BLaER1 treated with 17β-estradiol and CSF1 and Interleukin-3, amounts not matched to agents 10 nM and 100 nM (cell line): ENCODE results near the gene MYO1F.

Experiments used
- H3K27ac ChIP-seq, 11 experiments: shearing (Covaris generic); formaldehyde crosslinking; 2 replicates each; pipeline ENCODE4 v1.8.1; 2022
- H3K27me3 ChIP-seq, 11 experiments: shearing (Covaris generic); formaldehyde crosslinking; 2 replicates each; pipeline ENCODE4 v1.8.1; 2022
- H3K36me3 ChIP-seq, 11 experiments: shearing (Covaris generic); formaldehyde crosslinking; 2 replicates each; pipeline ENCODE4 v1.8.1; 2022
- H3K4me1 ChIP-seq, 10 experiments: shearing (Covaris generic); formaldehyde crosslinking; 2 replicates each; pipeline ENCODE4 v1.8.1; 2022
- H3K4me2 ChIP-seq, 11 experiments: shearing (Covaris generic); formaldehyde crosslinking; 2 replicates each; pipeline ENCODE4 v1.8.1; 2022
- H3K4me3 ChIP-seq, 10 experiments: shearing (Covaris generic); formaldehyde crosslinking; 2 replicates each; pipeline ENCODE4 v1.8.1; 2022
- H3K9ac ChIP-seq, 11 experiments: shearing (Covaris generic); formaldehyde crosslinking; 2 replicates each; pipeline ENCODE4 v1.8.1; 2022
- H3K9me3 ChIP-seq, 11 experiments: shearing (Covaris generic); formaldehyde crosslinking; replicated peaks in 1 of 11; 2 replicates each; pipeline ENCODE4 v1.8.1; 2022
- H4K20me1 ChIP-seq, 11 experiments: shearing (Covaris generic); formaldehyde crosslinking; 2 replicates each; pipeline ENCODE4 v1.8.1; 2022
- Cebpa-rat ChIP-seq, 11 experiments: shearing (Covaris generic); IDR thresholded peaks; 2 replicates each; pipeline ENCODE4 v1.8.1; 2022

The MYO1F gene

GRCh38 chr19:8488365-8488764 is 88.9 kb downstream of the MYO1F start:
- peaks cover 0 to 7% (median 0%) of the 10 kb centered on the region in 11 experiments; a peak in 1 of 22 replicates for H3K9me3 ChIP-seq
- H3K36me3 ChIP-seq = peaks cover 60 to 94% (median 78%) of the 10 kb centered on the region in 11 experiments
- H3K9ac ChIP-seq = peak overlapping the region; percentile 40 to 85 (median 81); a peak in 21 of 22 replicates
- TF ChIP-seq Cebpa-rat (IDR thresholded peaks at IDR 0.05) = no peak
- H3K4me2 ChIP-seq = peak overlapping the region; percentile 51 to 93 (median 82)
- H3K27ac ChIP-seq = peak overlapping the region; percentile 75 to 98 (median 96)
- peaks cover 0 to 40% (median 9%) of the 10 kb centered on the region in 11 experiments; a peak in 14 of 22 replicates for H4K20me1 ChIP-seq
- no peak overlapping the region for H3K4me3 ChIP-seq
- H3K4me1 ChIP-seq = peaks cover 40 to 100% (median 94%) of the 10 kb centered on the region in 10 experiments
- no peaks in the 10 kb centered on the region for H3K27me3 ChIP-seq

- TF ChIP-seq Cebpa-rat (IDR thresholded peaks at IDR 0.05) = peak; percentile 73 to 100 (median 100)
- peaks cover 70 to 94% (median 88%) of the 10 kb centered on the region in 11 experiments for H3K36me3 ChIP-seq
- peak overlapping the region; percentile 64 to 93 (median 83) for H3K4me2 ChIP-seq
- H3K4me3 ChIP-seq = peak overlapping the region in 5 of 10 experiments; percentile 5 to 45 (median 20); a peak in 4 of 20 replicates
- peaks cover 0 to 7% (median 0%) of the 10 kb centered on the region in 11 experiments; a peak in 1 of 22 replicates for H3K9me3 ChIP-seq
- peaks cover 10 to 51% (median 19%) of the 10 kb centered on the region in 11 experiments; a peak in 19 of 22 replicates for H4K20me1 ChIP-seq
- peaks cover 38 to 100% (median 85%) of the 10 kb centered on the region in 10 experiments for H3K4me1 ChIP-seq
- H3K9ac ChIP-seq = peak overlapping the region; percentile 48 to 85 (median 81); a peak in 21 of 22 replicates
- no peaks in the 10 kb centered on the region for H3K27me3 ChIP-seq
- peak overlapping the region; percentile 75 to 98 (median 96) for H3K27ac ChIP-seq
Measured at GRCh38 chr19:8487137-8487851, 89.9 kb downstream of the MYO1F start.

GRCh38 chr19:8486661-8487136 is 90.5 kb downstream of the MYO1F start:
- Histone ChIP-seq H3K4me3 (peak overlapping the region in 5 of 10 experiments; percentile 5 to 53 (median 20); a peak in 4 of 20 replicates), H3K9ac (peak overlapping the region; percentile 48 to 85 (median 81); a peak in 21 of 22 replicates), H3K9me3 (peaks cover 0 to 7% (median 0%) of the 10 kb centered on the region in 11 experiments; a peak in 1 of 22 replicates), H4K20me1 (peaks cover 16 to 57% (median 25%) of the 10 kb centered on the region in 11 experiments), H3K27me3 (no peaks in the 10 kb centered on the region), H3K27ac (peak overlapping the region; percentile 75 to 98 (median 96)), H3K4me2 (peak overlapping the region; percentile 64 to 93 (median 83)), H3K36me3 (peaks cover 76 to 95% (median 93%) of the 10 kb centered on the region in 11 experiments), H3K4me1 (peaks cover 38 to 100% (median 81%) of the 10 kb centered on the region in 10 experiments)
- TF ChIP-seq Cebpa-rat (IDR thresholded peaks at IDR 0.05) = no peak

GRCh38 chr19:8485561-8486371 is 91.5 kb downstream of the MYO1F start:
- H3K9ac ChIP-seq = peak overlapping the region; percentile 48 to 85 (median 81); a peak in 21 of 22 replicates
- peaks cover 38 to 97% (median 75%) of the 10 kb centered on the region in 10 experiments for H3K4me1 ChIP-seq
- TF ChIP-seq Cebpa-rat (IDR thresholded peaks at IDR 0.05) = no peak
- peaks cover 0 to 7% (median 0%) of the 10 kb centered on the region in 11 experiments; a peak in 1 of 22 replicates for H3K9me3 ChIP-seq
- H3K4me3 ChIP-seq = peak overlapping the region in 3 of 10 experiments; percentile 5 to 53 (median 21); a peak in 3 of 20 replicates
- H3K4me2 ChIP-seq = peak overlapping the region; percentile 64 to 93 (median 83)
- H3K36me3 ChIP-seq = peaks cover 83 to 95% (median 95%) of the 10 kb centered on the region in 11 experiments
- H3K27me3 ChIP-seq = no peaks in the 10 kb centered on the region
- peak overlapping the region; percentile 75 to 98 (median 96) for H3K27ac ChIP-seq
- H4K20me1 ChIP-seq = peaks cover 25 to 66% (median 34%) of the 10 kb centered on the region in 11 experiments

- no peak for TF ChIP-seq Cebpa-rat (IDR thresholded peaks at IDR 0.05)
- no peaks in the 10 kb centered on the region for H3K27me3 ChIP-seq
- H3K4me2 ChIP-seq = peak overlapping the region in 9 of 11 experiments; percentile 1 to 93 (median 83); a peak in 15 of 22 replicates
- H3K4me3 ChIP-seq = no peak overlapping the region; a peak in 1 of 20 replicates
- H3K9ac ChIP-seq = peak overlapping the region; percentile 15 to 85 (median 79); a peak in 16 of 22 replicates
- H3K27ac ChIP-seq = peak overlapping the region; percentile 39 to 98 (median 96); a peak in 21 of 22 replicates
- H3K9me3 ChIP-seq = peaks cover 0 to 7% (median 0%) of the 10 kb centered on the region in 11 experiments; a peak in 1 of 22 replicates
- peaks cover 37 to 80% (median 47%) of the 10 kb centered on the region in 11 experiments for H4K20me1 ChIP-seq
- peaks cover 85 to 95% (median 94%) of the 10 kb centered on the region in 11 experiments for H3K36me3 ChIP-seq
- H3K4me1 ChIP-seq = peaks cover 38 to 89% (median 61%) of the 10 kb centered on the region in 10 experiments
Measured at GRCh38 chr19:8484331-8484894, 92.8 kb downstream of the MYO1F start.

GRCh38 chr19:8483165-8483564 is 94.1 kb downstream of the MYO1F start:
- Histone ChIP-seq H3K4me1 (peaks cover 32 to 77% (median 49%) of the 10 kb centered on the region in 10 experiments), H3K4me2 (peak overlapping the region in 2 of 11 experiments; percentile 89 to 90; a peak in 3 of 22 replicates), H3K9ac (peak overlapping the region in 1 of 11 experiments; percentile 24; a peak in 1 of 22 replicates), H3K27ac (peak overlapping the region in 6 of 11 experiments; percentile 11 to 98 (median 96); a peak in 8 of 22 replicates), H3K9me3 (peaks cover 0 to 7% (median 0%) of the 10 kb centered on the region in 11 experiments; a peak in 1 of 22 replicates), H3K4me3 (no peak overlapping the region), H3K27me3 (no peaks in the 10 kb centered on the region), H4K20me1 (peaks cover 50 to 92% (median 59%) of the 10 kb centered on the region in 11 experiments), H3K36me3 (peaks cover 85 to 95% (median 94%) of the 10 kb centered on the region in 11 experiments)
- TF ChIP-seq Cebpa-rat (IDR thresholded peaks at IDR 0.05) = no peak

GRCh38 chr19:8482696-8483095 is 94.5 kb downstream of the MYO1F start:
- peaks cover 86 to 95% (median 94%) of the 10 kb centered on the region in 11 experiments for H3K36me3 ChIP-seq
- H3K27me3 ChIP-seq = no peaks in the 10 kb centered on the region
- peak overlapping the region in 5 of 11 experiments; percentile 36 to 98 (median 96); a peak in 6 of 22 replicates for H3K27ac ChIP-seq
- H3K9ac ChIP-seq = peak overlapping the region in 1 of 11 experiments; percentile 24; a peak in 1 of 22 replicates
- H3K4me2 ChIP-seq = no peak overlapping the region; a peak in 1 of 22 replicates
- no peak overlapping the region for H3K4me3 ChIP-seq
- H3K4me1 ChIP-seq = peaks cover 28 to 72% (median 44%) of the 10 kb centered on the region in 10 experiments
- H4K20me1 ChIP-seq = peaks cover 54 to 97% (median 64%) of the 10 kb centered on the region in 11 experiments
- peaks cover 0 to 7% (median 0%) of the 10 kb centered on the region in 11 experiments; a peak in 1 of 22 replicates for H3K9me3 ChIP-seq
- TF ChIP-seq Cebpa-rat (IDR thresholded peaks at IDR 0.05) = no peak
